Stimulated activated CD8-positive, alpha-beta memory T cell treated with anti-CD3 and anti-CD28 coated beads, Interleukin-4, amount 100 ng/mL, for 24 hours (primary cell): ENCODE measurements around the gene LCN9.
"Not testable (repeated sequence)": the region's sequence is repeated elsewhere in the genome, so short reads cannot be mapped to it uniquely, and the experiment has no call there.

Experiments used
- DNase-seq: peaks from one replicate; pipeline ENCODE4 v3.0.0-alpha.2; 2020; ENCODE audit warnings: low read depth

Gene LCN9

GRCh38 chr9:135647884-135648283 lies 15.2 kb upstream of the LCN9 start:
- DNase-seq = no peak

GRCh38 chr9:135648494-135649410 lies 14.4 kb upstream of the LCN9 start:
- DNase-seq = no peak

GRCh38 chr9:135649508-135649907 lies 13.6 kb upstream of the LCN9 start:
- no peak for DNase-seq

- DNase-seq = no peak
Measured at GRCh38 chr9:135650408-135650807, 12.7 kb upstream of the LCN9 start.

- DNase-seq = no peak
Measured at GRCh38 chr9:135655317-135655716, 7.8 kb upstream of the LCN9 start.

GRCh38 chr9:135657416-135657815 lies 5.7 kb upstream of the LCN9 start:
- DNase-seq = no peak

GRCh38 chr9:135659252-135659651 lies 3.9 kb upstream of the LCN9 start:
- no peak for DNase-seq

- no peak for DNase-seq
Measured at GRCh38 chr9:135660407-135660806, 2.7 kb upstream of the LCN9 start.

GRCh38 chr9:135661816-135662560 lies 1.1 kb upstream of the LCN9 start:
- DNase-seq = no peak

- no peak for DNase-seq
Measured at GRCh38 chr9:135663451-135663770, 302 bp downstream of the LCN9 start.

- DNase-seq = no peak
Measured at GRCh38 chr9:135663857-135664256, 748 bp downstream of the LCN9 start.

- DNase-seq = no peak
Measured at GRCh38 chr9:135664266-135664665, 1.2 kb downstream of the LCN9 start.

- DNase-seq = no peak
Measured at GRCh38 chr9:135664801-135665794, 2.0 kb downstream of the LCN9 start.

- no peak for DNase-seq
Measured at GRCh38 chr9:135665795-135666189, 2.7 kb downstream of the LCN9 start.

- DNase-seq = no peak
Measured at GRCh38 chr9:135666534-135667462, 3.7 kb downstream of the LCN9 start.

GRCh38 chr9:135667463-135668001 lies 4.4 kb downstream of the LCN9 start:
- no peak for DNase-seq

- DNase-seq = not testable (repeated sequence)
Measured at GRCh38 chr9:135669018-135669417, 5.9 kb downstream of the LCN9 start.

GRCh38 chr9:135669616-135670285 lies 6.6 kb downstream of the LCN9 start:
- no peak for DNase-seq

GRCh38 chr9:135670721-135671590 lies 7.8 kb downstream of the LCN9 start:
- DNase-seq = no peak
